SK-N-SH (cell line): Measurements from ENCODE around the gene SMARCC2.

ENCODE experiments used
- NRF1 ChIP-seq: IDR thresholded peaks from 2 replicates; pipeline ENCODE4 v1.6.1; 2012; ENCODE audit warnings: low read depth, mild to moderate bottlenecking, low read length
- SIN3A ChIP-seq: IDR thresholded peaks from 2 replicates; pipeline ENCODE4 v1.6.1; 2012; ENCODE audit warnings: low read depth, mild to moderate bottlenecking, low read length, moderate library complexity, borderline replicate concordance
- TF ChIP-seq, protein P1 (sequence below): fragments of 150-350 bp; IDR thresholded peaks from 2 replicates; pipeline ENCODE4 v1.6.1; 2016; ENCODE audit warnings: mild to moderate bottlenecking, low read depth, low read length

- no peak for TF ChIP-seq NRF1
- TF ChIP-seq, protein P1, sequence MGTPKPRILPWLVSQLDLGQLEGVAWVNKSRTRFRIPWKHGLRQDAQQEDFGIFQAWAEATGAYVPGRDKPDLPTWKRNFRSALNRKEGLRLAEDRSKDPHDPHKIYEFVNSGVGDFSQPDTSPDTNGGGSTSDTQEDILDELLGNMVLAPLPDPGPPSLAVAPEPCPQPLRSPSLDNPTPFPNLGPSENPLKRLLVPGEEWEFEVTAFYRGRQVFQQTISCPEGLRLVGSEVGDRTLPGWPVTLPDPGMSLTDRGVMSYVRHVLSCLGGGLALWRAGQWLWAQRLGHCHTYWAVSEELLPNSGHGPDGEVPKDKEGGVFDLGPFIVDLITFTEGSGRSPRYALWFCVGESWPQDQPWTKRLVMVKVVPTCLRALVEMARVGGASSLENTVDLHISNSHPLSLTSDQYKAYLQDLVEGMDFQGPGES = no peak
- TF ChIP-seq SIN3A = no peak
Observed at GRCh38 chr12:56141946-56142784, 47.1 kb downstream of the SMARCC2 start.
